Prostate gland (tissue), 2 donors: ENCODE measurements around the gene ERCC1.

Experiments used
- POLR2A ChIP-seq: fragments of 450-650 bp; IDR thresholded peaks from one replicate; pipeline ENCODE4 v1.6.1; 2016; ENCODE audit warnings: antibody characterized with exemption, mild to moderate bottlenecking
- TF ChIP-seq, protein P1 (sequence below), 4 experiments: fragments of 200-600 bp in 2 of 4; fragments of 450-650 bp in 2 of 4; sonication (generic) in 2 of 4; IDR thresholded peaks; 1 replicate in 3 of 4; 2 replicates in 1 of 4; pipeline ENCODE4 v1.5.1; 2016 to 2019; ENCODE audit warnings: antibody characterized with exemption in 4 of 4, mild to moderate bottlenecking in 2 of 4, moderate library complexity in 2 of 4

DNA sequence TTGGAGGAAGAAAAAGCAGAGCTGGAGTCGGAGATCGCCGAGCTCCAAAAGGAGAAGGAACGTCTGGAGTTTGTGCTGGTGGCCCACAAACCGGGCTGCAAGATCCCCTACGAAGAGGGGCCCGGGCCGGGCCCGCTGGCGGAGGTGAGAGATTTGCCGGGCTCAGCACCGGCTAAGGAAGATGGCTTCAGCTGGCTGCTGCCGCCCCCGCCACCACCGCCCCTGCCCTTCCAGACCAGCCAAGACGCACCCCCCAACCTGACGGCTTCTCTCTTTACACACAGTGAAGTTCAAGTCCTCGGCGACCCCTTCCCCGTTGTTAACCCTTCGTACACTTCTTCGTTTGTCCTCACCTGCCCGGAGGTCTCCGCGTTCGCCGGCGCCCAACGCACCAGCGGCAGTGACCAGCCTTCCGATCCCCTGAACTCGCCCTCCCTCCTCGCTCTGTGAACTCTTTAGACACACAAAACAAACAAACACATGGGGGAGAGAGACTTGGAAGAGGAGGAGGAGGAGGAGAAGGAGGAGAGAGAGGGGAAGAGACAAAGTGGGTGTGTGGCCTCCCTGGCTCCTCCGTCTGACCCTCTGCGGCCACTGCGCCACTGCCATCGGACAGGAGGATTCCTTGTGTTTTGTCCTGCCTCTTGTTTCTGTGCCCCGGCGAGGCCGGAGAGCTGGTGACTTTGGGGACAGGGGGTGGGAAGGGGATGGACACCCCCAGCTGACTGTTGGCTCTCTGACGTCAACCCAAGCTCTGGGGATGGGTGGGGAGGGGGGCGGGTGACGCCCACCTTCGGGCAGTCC is 49.0 kb upstream of the ERCC1 start:
- TF ChIP-seq, protein P1, sequence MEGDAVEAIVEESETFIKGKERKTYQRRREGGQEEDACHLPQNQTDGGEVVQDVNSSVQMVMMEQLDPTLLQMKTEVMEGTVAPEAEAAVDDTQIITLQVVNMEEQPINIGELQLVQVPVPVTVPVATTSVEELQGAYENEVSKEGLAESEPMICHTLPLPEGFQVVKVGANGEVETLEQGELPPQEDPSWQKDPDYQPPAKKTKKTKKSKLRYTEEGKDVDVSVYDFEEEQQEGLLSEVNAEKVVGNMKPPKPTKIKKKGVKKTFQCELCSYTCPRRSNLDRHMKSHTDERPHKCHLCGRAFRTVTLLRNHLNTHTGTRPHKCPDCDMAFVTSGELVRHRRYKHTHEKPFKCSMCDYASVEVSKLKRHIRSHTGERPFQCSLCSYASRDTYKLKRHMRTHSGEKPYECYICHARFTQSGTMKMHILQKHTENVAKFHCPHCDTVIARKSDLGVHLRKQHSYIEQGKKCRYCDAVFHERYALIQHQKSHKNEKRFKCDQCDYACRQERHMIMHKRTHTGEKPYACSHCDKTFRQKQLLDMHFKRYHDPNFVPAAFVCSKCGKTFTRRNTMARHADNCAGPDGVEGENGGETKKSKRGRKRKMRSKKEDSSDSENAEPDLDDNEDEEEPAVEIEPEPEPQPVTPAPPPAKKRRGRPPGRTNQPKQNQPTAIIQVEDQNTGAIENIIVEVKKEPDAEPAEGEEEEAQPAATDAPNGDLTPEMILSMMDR (IDR thresholded peaks at IDR 0.05), result no peak
- no peak for TF ChIP-seq POLR2A
